ENCODE measurements around the gene LHX4.

- TF ChIP-seq, protein P1, sequence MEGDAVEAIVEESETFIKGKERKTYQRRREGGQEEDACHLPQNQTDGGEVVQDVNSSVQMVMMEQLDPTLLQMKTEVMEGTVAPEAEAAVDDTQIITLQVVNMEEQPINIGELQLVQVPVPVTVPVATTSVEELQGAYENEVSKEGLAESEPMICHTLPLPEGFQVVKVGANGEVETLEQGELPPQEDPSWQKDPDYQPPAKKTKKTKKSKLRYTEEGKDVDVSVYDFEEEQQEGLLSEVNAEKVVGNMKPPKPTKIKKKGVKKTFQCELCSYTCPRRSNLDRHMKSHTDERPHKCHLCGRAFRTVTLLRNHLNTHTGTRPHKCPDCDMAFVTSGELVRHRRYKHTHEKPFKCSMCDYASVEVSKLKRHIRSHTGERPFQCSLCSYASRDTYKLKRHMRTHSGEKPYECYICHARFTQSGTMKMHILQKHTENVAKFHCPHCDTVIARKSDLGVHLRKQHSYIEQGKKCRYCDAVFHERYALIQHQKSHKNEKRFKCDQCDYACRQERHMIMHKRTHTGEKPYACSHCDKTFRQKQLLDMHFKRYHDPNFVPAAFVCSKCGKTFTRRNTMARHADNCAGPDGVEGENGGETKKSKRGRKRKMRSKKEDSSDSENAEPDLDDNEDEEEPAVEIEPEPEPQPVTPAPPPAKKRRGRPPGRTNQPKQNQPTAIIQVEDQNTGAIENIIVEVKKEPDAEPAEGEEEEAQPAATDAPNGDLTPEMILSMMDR (IDR thresholded peaks at IDR 0.05; ENCODE audit: low read length): no peak
- TF ChIP-seq EZH2 (IDR thresholded peaks at IDR 0.05; ENCODE audit: borderline replicate concordance, low read length): no peak
Observed at GRCh38 chr1:180243517-180244221, 13.6 kb downstream of the LHX4 start.
